Right renal cortex interstitium (tissue), 3 donors: Measurements from ENCODE around the gene SCD5. TPM values are rescaled to one million over a fixed set of nuclear protein-coding genes. Genes with fewer than 3 reads are reported as not detected.
A peak's percentile ranks its signal among the peaks of the same experiment; 100 is the strongest.
"Not testable (repeated sequence)": the region's sequence is repeated elsewhere in the genome, so short reads cannot be mapped to it uniquely, and the experiment has no call there.

Experiments
- DNase-seq, 3 donors: peaks; one replicate each; pipeline ENCODE4 v3.0.0-alpha.2; 2013; ENCODE audit warnings: low read depth in 3 of 3, low spot score in 2 of 3
- polyA plus RNA-seq, 3 donors: library from polyadenylated mRNA; unstranded; fragments of 120-200 nt; gene quantifications; one replicate each; pipeline ENCODE4 v1.2.1, GENCODE V29; 2013; ENCODE audit not compliant: insufficient read length in 3 of 3

The SCD5 gene
- 10 to 100 TPM; 30.0 to 44.7 (median 38.1) TPM for polyA plus RNA-seq

- peak in 1 of 3 donors; percentile 70 for DNase-seq
Measured at GRCh38 chr4:82798168-82799005, at the start of gene SCD5. Gene SCD5 (minus strand): TSS chr4:82798796. CDS start chr4:82798537, 259 bp downstream.

- DNase-seq, result no peak
Measured at GRCh38 chr4:82842593-82842992, 44.0 kb upstream of the SCD5 start.

GRCh38 chr4:82839624-82840023, 41.0 kb upstream of the SCD5 start:
- DNase-seq, result no peak

- DNase-seq, result no peak
Measured at GRCh38 chr4:82833696-82834313, 35.2 kb upstream of the SCD5 start.

GRCh38 chr4:82833060-82833459, 34.5 kb upstream of the SCD5 start:
- DNase-seq, result not testable (repeated sequence)

- DNase-seq, result no peak
Measured at GRCh38 chr4:82825425-82825824, 26.8 kb upstream of the SCD5 start.

- no peak for DNase-seq
Measured at GRCh38 chr4:82823062-82823461, 24.5 kb upstream of the SCD5 start.

- DNase-seq, result no peak
Measured at GRCh38 chr4:82820689-82821088, 22.1 kb upstream of the SCD5 start.

- DNase-seq, result no peak
Measured at GRCh38 chr4:82818664-82819662, 20.4 kb upstream of the SCD5 start.

GRCh38 chr4:82816874-82817273, 18.3 kb upstream of the SCD5 start:
- DNase-seq, result not testable (repeated sequence)

GRCh38 chr4:82814034-82814433, 15.4 kb upstream of the SCD5 start:
- DNase-seq, result no peak

- DNase-seq, result peak; percentile 10 to 19 (median 10)
Measured at GRCh38 chr4:82811838-82812341, 13.3 kb upstream of the SCD5 start.

- no peak for DNase-seq
Measured at GRCh38 chr4:82811392-82811791, 12.8 kb upstream of the SCD5 start.

- DNase-seq, result no peak
Measured at GRCh38 chr4:82810176-82810575, 11.6 kb upstream of the SCD5 start.

GRCh38 chr4:82809619-82810018, 11.0 kb upstream of the SCD5 start:
- no peak for DNase-seq

- DNase-seq, result no peak
Measured at GRCh38 chr4:82803746-82804145, 5.2 kb upstream of the SCD5 start.

- DNase-seq, result no peak
Measured at GRCh38 chr4:82802911-82803310, 4.3 kb upstream of the SCD5 start.

- no peak for DNase-seq
Measured at GRCh38 chr4:82801910-82802521, 3.4 kb upstream of the SCD5 start.

GRCh38 chr4:82799006-82799881, 648 bp upstream of the SCD5 start:
- no peak for DNase-seq
